ENCODE results near the gene RNLS.

RNLS gene

DNA sequence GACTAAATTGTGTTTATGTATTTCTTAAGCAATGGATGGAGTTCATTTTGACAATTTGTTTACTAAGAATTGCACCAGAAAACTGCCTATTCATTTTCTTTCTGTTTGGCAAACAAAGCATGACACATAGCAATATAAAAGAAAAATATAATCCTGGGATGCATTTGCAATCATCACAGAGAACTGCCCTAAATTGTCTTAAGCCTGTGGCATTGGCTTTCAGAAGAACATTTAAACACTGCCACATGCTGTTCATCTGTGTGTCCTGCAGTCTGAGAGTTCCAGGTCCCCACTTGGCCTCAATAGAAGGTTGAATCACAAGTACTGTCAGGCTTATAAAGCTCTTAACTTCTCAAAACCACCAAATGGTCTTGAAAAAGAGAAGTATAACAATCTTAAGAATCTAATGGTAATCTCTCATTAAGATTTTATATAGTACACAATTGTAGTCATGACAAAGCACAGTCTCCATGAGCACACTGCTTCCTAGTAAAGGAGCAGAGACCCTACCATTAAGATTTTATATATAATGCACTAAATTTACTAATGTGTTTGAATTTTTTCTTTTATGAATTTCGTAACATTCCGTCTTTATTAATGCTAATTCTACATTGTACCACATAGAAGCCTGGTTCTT, 29.9 kb downstream of the RNLS start:
- peak in 1 of 2 donors; percentile 4 for DNase-seq (ENCODE audit: low read depth in 2 of 2)

DNA sequence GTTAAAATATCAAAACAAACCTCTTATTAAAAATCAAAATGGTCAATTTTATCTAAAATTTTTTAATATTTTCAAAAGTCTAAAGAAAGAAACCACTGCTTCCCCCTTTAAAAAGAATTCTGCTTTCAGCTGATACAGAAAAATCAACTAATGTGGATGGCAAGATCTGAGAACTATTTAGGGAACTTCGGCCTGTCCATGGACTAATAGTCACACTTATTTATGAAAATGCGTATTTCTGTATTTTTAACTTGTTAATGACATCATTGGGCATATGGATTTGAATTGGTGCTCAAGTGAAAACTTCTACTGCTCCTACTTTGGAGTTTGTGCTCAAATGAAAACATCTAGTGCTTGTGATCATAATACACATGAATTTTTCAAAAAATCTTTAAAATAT, 31.9 kb downstream of the RNLS start:
- no peak for DNase-seq (ENCODE audit: low read depth in 2 of 2)

DNA sequence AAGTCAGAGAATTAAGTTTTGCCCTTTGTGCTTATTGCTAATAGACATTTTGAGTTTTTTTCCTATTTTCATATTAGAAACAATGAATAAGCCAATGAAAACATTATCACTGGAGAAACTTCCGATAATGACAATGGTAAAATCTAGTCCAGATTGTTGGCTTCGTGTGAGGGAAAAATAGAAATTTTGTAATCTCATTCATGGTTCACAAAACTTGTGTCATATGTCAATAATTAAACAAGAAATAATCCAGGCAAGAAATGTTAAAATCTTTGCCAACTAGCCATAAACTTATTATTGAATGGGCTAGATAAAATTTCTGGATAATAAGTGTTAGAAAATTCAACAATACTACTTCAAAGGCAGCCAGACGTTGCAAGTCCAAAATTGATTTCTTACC, 36.6 kb downstream of the RNLS start:
- DNase-seq (ENCODE audit: low read depth in 2 of 2), result no peak

DNA sequence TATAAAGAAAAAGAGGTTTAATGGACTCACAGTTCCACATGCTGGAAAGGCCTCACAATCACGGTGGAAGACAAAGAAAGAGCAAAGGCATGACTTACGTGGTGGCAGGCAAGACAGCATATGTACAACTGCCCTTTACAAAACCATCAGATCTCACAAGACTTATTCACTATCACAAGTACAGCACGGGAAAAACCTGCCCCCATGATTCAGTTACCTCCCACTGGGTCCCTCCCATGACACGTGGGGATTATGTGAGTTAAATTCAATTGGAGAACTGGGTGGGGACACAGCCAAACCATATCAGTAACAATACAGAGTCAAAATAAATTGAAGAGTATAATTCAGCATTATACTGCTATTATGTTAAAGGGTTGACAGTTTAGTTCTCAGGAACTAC, 37.8 kb downstream of the RNLS start:
- DNase-seq (ENCODE audit: low read depth in 2 of 2), result no peak

- no peak for DNase-seq (ENCODE audit: low read depth in 2 of 2)
Measured at GRCh38 chr10:88544140-88544870, 38.8 kb downstream of the RNLS start.

DNA sequence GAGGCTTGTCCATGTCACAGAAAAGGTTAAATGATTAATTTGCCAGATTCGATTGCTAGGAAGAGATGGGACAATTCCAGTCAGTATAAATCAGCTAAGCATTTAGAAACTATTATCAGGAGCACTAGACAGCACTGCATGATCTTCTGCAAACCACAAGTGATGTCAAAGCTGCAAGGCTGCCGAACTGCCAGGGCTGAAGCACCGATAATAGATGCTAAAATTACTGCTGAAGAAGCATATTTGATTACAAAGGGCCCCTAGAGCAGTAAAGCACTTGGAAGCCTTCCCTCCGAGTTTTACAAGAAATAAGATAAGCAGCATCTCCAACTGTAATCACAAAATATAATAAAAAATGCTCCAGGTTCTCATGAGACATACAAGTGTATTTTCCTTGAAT, 40.6 kb downstream of the RNLS start:
- no peak for DNase-seq (ENCODE audit: low read depth in 2 of 2)

GRCh38 chr10:88541116-88541626, 41.9 kb downstream of the RNLS start:
- no peak for DNase-seq (ENCODE audit: low read depth in 2 of 2)

DNA sequence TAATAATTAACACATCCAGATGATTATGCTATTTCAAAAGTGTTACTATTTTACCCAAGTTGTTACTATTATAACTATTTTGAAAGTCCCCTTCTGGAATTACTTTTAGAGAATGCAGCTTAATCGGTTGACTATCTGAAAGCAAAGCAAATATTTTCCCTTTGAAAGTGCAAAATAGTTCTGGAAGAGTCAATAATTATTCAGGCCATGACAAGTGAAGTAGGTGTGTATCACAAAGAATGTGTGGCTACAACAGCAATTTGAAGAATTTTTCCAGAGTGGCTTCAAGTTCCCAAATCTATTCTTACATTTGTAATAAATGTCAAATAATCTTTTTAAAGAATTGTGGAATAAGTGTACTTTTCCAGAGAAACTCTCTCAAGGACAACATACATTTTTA, 42.8 kb downstream of the RNLS start:
- no peak for DNase-seq (ENCODE audit: low read depth in 2 of 2)

DNA sequence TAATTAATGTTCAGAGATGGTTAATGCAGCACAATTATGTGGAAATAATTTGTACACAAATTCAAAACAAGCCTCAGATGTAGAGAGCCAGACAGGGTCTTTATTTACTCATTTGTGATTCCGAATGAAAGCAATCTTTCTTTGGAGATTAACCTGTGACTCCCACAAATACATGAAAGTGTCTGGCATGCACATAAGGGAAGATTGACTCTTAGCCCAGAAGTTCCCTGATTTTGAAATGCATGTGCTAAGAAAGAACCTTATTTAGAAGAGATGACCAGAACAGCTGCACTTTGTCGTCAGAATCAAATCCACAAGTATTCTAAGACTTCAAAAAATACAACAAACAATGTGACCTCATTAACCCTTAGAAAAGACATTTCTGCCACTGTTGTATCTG, 45.1 kb downstream of the RNLS start:
- DNase-seq (ENCODE audit: low read depth in 2 of 2), result no peak

- no peak for DNase-seq (ENCODE audit: low read depth in 2 of 2)
Measured at GRCh38 chr10:88537322-88537721, 45.8 kb downstream of the RNLS start.

- DNase-seq (ENCODE audit: low read depth in 2 of 2), result no peak
Measured at GRCh38 chr10:88536437-88536836, 46.7 kb downstream of the RNLS start.

DNA sequence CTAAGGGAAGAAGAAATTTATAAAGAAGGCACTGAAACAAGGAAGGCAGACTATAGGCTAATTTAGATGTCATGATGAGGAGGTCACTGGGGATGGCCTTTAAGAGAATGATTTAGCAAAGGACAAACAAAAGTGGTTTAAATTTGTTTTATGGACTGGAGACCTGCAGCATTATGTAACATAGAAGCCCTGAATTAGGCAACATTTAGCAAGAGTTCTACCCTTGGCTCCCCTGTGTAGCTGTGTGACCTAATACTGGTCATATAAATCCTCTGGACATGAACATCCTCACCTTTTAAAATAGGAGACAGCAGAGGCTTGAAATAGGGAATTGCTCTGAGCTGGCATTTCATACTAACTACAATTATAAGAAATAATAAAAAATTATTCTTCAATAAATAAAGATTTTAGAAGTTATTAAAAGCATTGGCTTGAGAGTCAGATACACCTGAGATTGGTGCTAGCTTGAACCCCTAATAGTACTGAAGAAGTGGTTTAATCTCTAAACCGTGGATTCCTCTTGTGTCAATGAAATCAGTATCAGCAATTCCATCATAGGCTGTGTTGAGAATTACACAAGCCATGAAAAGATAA, 48.9 kb downstream of the RNLS start:
- no peak for DNase-seq (ENCODE audit: low read depth in 2 of 2)

- no peak for DNase-seq (ENCODE audit: low read depth in 2 of 2)
Measured at GRCh38 chr10:88531392-88532052, 51.6 kb downstream of the RNLS start.

GRCh38 chr10:88530629-88531391, 52.3 kb downstream of the RNLS start:
- DNase-seq (ENCODE audit: low read depth in 2 of 2), result no peak

- no peak for DNase-seq (ENCODE audit: low read depth in 2 of 2)
Measured at GRCh38 chr10:88530093-88530492, 53.0 kb downstream of the RNLS start.

- no peak for DNase-seq (ENCODE audit: low read depth in 2 of 2)
Measured at GRCh38 chr10:88528806-88529570, 54.1 kb downstream of the RNLS start.

- DNase-seq (ENCODE audit: low read depth in 2 of 2), result no peak
Measured at GRCh38 chr10:88528201-88528600, 54.9 kb downstream of the RNLS start.

GRCh38 chr10:88527245-88527644, 55.9 kb downstream of the RNLS start:
- no peak for DNase-seq (ENCODE audit: low read depth in 2 of 2)

- DNase-seq (ENCODE audit: low read depth in 2 of 2), result no peak
Measured at GRCh38 chr10:88526501-88527105, 56.5 kb downstream of the RNLS start.

DNA sequence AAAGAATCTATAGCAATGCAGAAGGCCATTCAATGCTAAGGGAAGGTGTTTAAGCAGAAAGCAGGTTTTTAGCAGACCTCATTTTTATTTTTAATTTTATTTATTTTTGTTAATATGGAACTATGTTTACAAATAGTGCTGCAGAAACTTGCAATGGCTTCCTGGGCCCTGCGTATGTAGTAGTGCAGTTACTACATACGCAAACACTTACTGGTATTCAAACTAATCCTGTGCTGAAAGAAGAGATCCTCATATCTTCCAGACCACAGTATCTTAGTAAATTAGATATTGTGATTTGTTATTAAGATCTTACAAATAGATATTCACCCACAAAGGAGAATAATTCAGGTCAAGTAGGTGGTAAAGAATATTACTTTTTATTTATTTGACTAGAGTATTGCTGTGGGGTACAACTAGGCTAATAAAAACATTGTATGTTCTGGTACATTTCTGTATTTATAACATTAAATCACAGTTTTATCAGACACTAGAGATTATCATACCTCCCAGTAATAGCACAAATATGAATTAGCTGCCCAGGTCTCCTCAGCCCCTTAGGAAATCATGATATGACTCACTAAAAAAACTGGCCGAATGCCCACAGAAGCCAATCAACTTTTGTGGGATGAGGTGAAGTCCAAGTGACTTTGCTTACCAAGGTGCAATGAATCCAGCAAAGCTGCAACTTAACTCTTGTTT, 57.6 kb downstream of the RNLS start:
- DNase-seq (ENCODE audit: low read depth in 2 of 2), result no peak
